CD4-positive, alpha-beta T cell (primary cell): ENCODE measurements around the gene NOS3. TPM values are rescaled to one million over a fixed set of nuclear protein-coding genes. Genes with fewer than 3 reads are reported as not detected.

Experiments
- ATAC-seq: fragments of 200-7000 bp; cut with Tn5 transposase; one replicate; pipeline ENCODE4 v1.10.0; 2022; ENCODE audit warnings: mild to moderate bottlenecking; ENCODE audit not compliant: poor library complexity
- CTCF ChIA-PET: fragments of 350-600 bp; sonication (Branson Sonifier 250); formaldehyde crosslinking; loops from one replicate; lab custom pipeline; 2021; ENCODE audit warnings: antibody characterized with exemption, inconsistent platforms; lab: Charles Lee
- POLR2A ChIA-PET: fragments of 350-600 bp; sonication (Branson Sonifier 250); formaldehyde crosslinking; loops from one replicate; lab custom pipeline; 2021; ENCODE audit warnings: antibody characterized with exemption, inconsistent platforms; lab: Charles Lee
- DNase-seq, 14 experiments: peaks; one replicate each; pipeline ENCODE4 v3.0.0-alpha.2; 2013 to 2020; ENCODE audit warnings: mixed read lengths in 2 of 14
- H3K27ac ChIP-seq, 2 donors: one replicate each; pipeline versions ENCODE4 v1.5.1 to v1.7.0; 2013; ENCODE audit warnings: low read length in 2 of 2, low read depth in 1 of 2, mild to moderate bottlenecking in 1 of 2
- H3K27me3 ChIP-seq, 2 experiments: 1 replicate in 1 of 2; 2 replicates in 1 of 2; pipeline versions ENCODE4 v1.6.1 to v1.7.0; 2013; ENCODE audit warnings: low read length in 2 of 2, control low read depth in 1 of 2, mild to moderate bottlenecking in 1 of 2, moderate library complexity in 1 of 2; ENCODE audit not compliant: insufficient read depth in 2 of 2, control insufficient read depth in 1 of 2
- H3K36me3 ChIP-seq: one replicate; pipeline ENCODE4 v1.6.1; 2013; ENCODE audit warnings: low read length, control low read depth; ENCODE audit not compliant: insufficient read depth
- H3K4me1 ChIP-seq: one replicate; pipeline ENCODE4 v1.6.1; 2013; ENCODE audit warnings: low read length, control low read depth; ENCODE audit not compliant: insufficient read depth
- H3K4me3 ChIP-seq: one replicate; pipeline ENCODE4 v1.5.1; 2013; ENCODE audit warnings: mild to moderate bottlenecking, low read length, moderate library complexity
- H3K9me3 ChIP-seq, 2 experiments: 1 replicate in 1 of 2; 2 replicates in 1 of 2; pipeline versions ENCODE4 v1.6.1 to v1.7.0; 2013; ENCODE audit warnings: low read length in 2 of 2, mild to moderate bottlenecking in 2 of 2, control low read depth in 1 of 2, moderate library complexity in 1 of 2; ENCODE audit not compliant: control insufficient read depth in 1 of 2, insufficient read depth in 1 of 2
- H3K27ac Mint-ChIP-seq: one replicate; pipeline ENCODE4 v1.8.0; 2020; ENCODE audit warnings: mixed read lengths
- H3K27me3 Mint-ChIP-seq: one replicate; pipeline ENCODE4 v1.8.0; 2021; ENCODE audit warnings: mixed read lengths
- H3K36me3 Mint-ChIP-seq: one replicate; pipeline ENCODE4 v1.8.0; 2021; ENCODE audit warnings: low read depth, mixed read lengths
- H3K4me1 Mint-ChIP-seq: one replicate; pipeline ENCODE4 v1.8.0; 2021; ENCODE audit warnings: low read depth, mixed read lengths
- H3K4me3 Mint-ChIP-seq: one replicate; pipeline ENCODE4 v1.8.0; 2020; ENCODE audit warnings: mild to moderate bottlenecking, mixed read lengths
- H3K9me3 Mint-ChIP-seq: one replicate; pipeline ENCODE4 v1.8.0; 2020; ENCODE audit warnings: mixed read lengths
- CTCF ChIP-seq: fragments of 200-600 bp; IDR thresholded peaks from one replicate; pipeline ENCODE4 v1.8.0; 2022; ENCODE audit warnings: antibody characterized with exemption, mild to moderate bottlenecking
- intact Hi-C, 2 experiments: fragments of 100-400 bp; cut with DNase I in 1 of 2; cut with micrococcal nuclease in 1 of 2; formaldehyde crosslinking; loops; one replicate each; pipeline versions ENCODE4 v1.15.1 to v1.9.0; 2023 to 2025; cut with DNase I, micrococcal nuclease
- total RNA-seq, 174 experiments: library from RNA in 2 of 174; stranded (reverse) in 2 of 174; gene quantifications; one replicate each; pipeline ENCODE4 v1.2.3 and lab custom pipeline; 2021 to 2026

The NOS3 gene
- total RNA-seq, 2 experiments from 2014 or later, result 3.9 to 7.1 TPM

DNA sequence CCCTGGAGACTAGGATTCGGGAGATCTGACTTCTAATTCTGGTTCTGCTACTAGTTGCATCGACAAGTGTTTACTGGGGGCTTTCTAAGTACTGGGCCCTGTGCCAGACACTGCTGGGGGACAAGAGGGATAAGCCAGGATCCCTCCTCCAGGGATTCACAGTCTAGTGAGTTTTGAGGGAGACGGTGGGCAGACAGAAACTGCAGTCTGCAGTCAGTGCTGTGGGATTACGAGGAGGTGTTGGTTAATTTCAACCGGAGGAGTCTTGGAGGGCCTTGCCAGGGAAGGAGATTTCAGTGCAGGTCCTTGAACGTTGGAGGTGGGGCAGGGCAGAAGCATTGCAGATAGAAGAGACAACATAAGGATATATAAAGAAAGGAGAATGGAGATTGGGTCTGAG is 9.2 kb upstream of the NOS3 start:
- no peaks in the 10 kb centered on the region for H3K36me3 ChIP-seq
- H3K4me3 ChIP-seq, result no peak overlapping the region
- Mint-ChIP-seq H3K27ac (no peak overlapping the region), H3K4me1 (peaks cover 33% of the 10 kb centered on the region), H3K4me3 (no peak overlapping the region), H3K36me3 (no peaks in the 10 kb centered on the region), H3K9me3 (no peaks in the 10 kb centered on the region), H3K27me3 (peaks cover 55% of the 10 kb centered on the region)
- TF ChIP-seq CTCF, result no peak
- ATAC-seq, result no peak
- intact Hi-C loops, result loop anchor here in 1 of 2 experiments (10.0 kb wide), 1 partner anchor 1267 kb away; a partner anchor contains a TSS
- ChIA-PET CTCF (no interaction called here), POLR2A (no interaction called here)
- no peak overlapping the region for H3K27ac ChIP-seq
- H3K9me3 ChIP-seq, result peaks cover 0 to 9% of the 10 kb centered on the region in 2 experiments
- H3K27me3 ChIP-seq, result peaks cover 27% of the 10 kb centered on the region in 2 experiments
- H3K4me1 ChIP-seq, result peaks cover 39% of the 10 kb centered on the region
- DNase-seq, result no peak

DNA sequence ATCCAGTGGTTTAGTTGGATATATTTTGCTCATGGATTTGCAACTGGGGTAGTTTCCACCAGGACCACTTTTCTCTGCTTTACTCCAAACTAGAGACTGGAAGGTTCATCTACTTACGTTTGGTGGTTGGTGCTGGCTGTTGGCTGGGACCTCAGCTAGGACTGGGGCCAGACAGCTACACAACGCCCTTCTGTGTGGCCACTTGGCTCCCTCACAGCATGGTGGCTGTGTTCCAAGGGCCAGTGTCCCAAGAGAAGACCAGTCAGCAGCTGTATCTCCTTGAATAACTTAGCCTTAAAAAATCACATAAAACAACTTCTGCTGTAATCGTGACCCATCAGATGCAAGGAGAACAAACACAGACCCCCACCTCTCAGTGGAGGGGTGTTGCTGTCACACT is 8.5 kb upstream of the NOS3 start:
- H3K4me3 ChIP-seq, result no peak overlapping the region
- ATAC-seq (no peak), DNase-seq (no peak)
- Mint-ChIP-seq H3K36me3 (no peaks in the 10 kb centered on the region), H3K27ac (no peak overlapping the region), H3K9me3 (no peaks in the 10 kb centered on the region), H3K4me3 (no peak overlapping the region), H3K27me3 (peaks cover 48% of the 10 kb centered on the region), H3K4me1 (peaks cover 26% of the 10 kb centered on the region)
- no peaks in the 10 kb centered on the region for H3K36me3 ChIP-seq
- no peak for TF ChIP-seq CTCF
- H3K27me3 ChIP-seq, result peaks cover 20% of the 10 kb centered on the region in 2 experiments
- intact Hi-C loops, result loop anchor here in 1 of 2 experiments (10.0 kb wide), 1 partner anchor 1268 kb away; a partner anchor contains a TSS
- ChIA-PET POLR2A (no interaction called here), CTCF (no interaction called here)
- H3K9me3 ChIP-seq, result peaks cover 0 to 9% of the 10 kb centered on the region in 2 experiments
- peaks cover 37% of the 10 kb centered on the region for H3K4me1 ChIP-seq
- H3K27ac ChIP-seq, result no peak overlapping the region

DNA sequence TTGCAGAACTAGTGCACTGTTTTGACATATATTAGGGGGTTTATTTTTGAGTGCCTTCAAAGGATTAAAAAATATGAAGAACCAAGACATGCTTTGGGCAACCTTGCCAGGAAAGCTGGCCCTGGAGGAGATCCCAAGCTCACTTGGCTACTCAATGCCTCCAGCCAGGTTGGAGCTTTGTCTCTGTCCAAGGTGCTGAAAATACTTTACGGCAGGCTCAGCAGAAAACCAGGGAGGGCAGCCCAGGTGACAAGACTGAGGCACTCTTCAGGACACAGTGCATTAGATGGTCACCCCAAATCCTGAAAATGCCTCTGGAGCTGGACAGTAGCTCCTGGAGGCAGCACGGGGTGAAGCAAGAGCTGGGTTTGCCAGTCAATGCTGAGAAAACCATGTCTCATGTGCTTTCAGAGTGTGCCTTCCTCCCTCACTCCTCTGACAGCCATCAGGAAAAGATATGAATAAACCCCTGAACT is 6.9 kb upstream of the NOS3 start:
- Mint-ChIP-seq H3K9me3 (no peaks in the 10 kb centered on the region), H3K27ac (no peak overlapping the region), H3K4me3 (no peak overlapping the region), H3K36me3 (no peaks in the 10 kb centered on the region), H3K4me1 (peaks cover 30% of the 10 kb centered on the region), H3K27me3 (peaks cover 40% of the 10 kb centered on the region)
- DNase-seq (peak in 4 of 14 experiments; percentile 43 to 77 (median 66)), ATAC-seq (no peak)
- Histone ChIP-seq H3K27me3 (peaks cover 12 to 14% of the 10 kb centered on the region in 2 experiments), H3K27ac (no peak overlapping the region), H3K36me3 (no peaks in the 10 kb centered on the region), H3K4me1 (peaks cover 42% of the 10 kb centered on the region), H3K9me3 (peaks cover 0 to 11% of the 10 kb centered on the region in 2 experiments), H3K4me3 (no peak overlapping the region)
- TF ChIP-seq CTCF, result no peak
- intact Hi-C loops, result loop anchor here in 1 of 2 experiments (10.0 kb wide), 1 partner anchor 1269 kb away; a partner anchor contains a TSS
- ChIA-PET CTCF (interaction anchor here (1.4 to 3.2 kb wide), 4 partner anchors 9 to 34 kb away, joined by 5 to 28 read pairs (median 16); no protein-coding TSS in a partner anchor), POLR2A (interaction anchor here (1.0 to 3.5 kb wide), 4 partner anchors 9 to 85 kb away, joined by 3 to 20 read pairs (median 8); no protein-coding TSS in a partner anchor)
